Measurements from ENCODE around the gene CNTNAP2.
"Not testable (repeated sequence)": the region's sequence is repeated elsewhere in the genome, so short reads cannot be mapped to it uniquely, and the experiment has no call there.

The CNTNAP2 gene

DNA sequence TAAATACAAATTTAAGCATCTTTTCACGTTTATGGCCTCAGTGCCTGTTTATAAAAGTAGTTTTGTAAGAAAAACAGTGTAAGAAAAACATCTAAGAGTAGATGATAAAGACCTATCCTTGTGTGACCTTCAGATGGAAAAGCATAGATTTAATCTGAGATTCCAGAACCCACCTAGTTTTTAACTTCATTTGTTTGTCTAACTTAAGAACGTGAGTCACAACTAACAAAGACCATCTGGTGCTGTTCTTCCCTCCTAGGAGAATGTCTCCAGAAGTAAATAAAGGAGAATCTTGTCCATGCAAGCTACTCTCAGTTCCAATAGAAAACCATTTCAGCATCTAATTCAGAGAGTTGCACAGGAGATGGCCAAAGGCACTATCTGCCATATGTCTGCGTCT, 2208.6 kb downstream of the CNTNAP2 start:
- Histone ChIP-seq H3K36me3 (ENCODE audit: insufficient read depth, low read length) (no peaks in the 10 kb centered on the region), H3K4me1 (ENCODE audit: control insufficient read depth, insufficient read depth, low read length, unreplicated experiment) (no peaks in the 10 kb centered on the region), H3K4me3 (ENCODE audit: low read depth, low read length) (no peak overlapping the region), H3K79me2 (ENCODE audit: control insufficient read depth, insufficient read depth, low read length, unreplicated experiment) (no peaks in the 10 kb centered on the region), H3K27me3 (ENCODE audit: insufficient read depth, low read length) (no peaks in the 10 kb centered on the region), H3K27ac (ENCODE audit: low read depth, low read length) (no peak overlapping the region), H2AFZ (ENCODE audit: low read length, unreplicated experiment) (no peak overlapping the region)

GRCh38 chr7:148327379-148327778, 2210.8 kb downstream of the CNTNAP2 start:
- Histone ChIP-seq H3K36me3 (ENCODE audit: insufficient read depth, low read length) (no peaks in the 10 kb centered on the region), H3K79me2 (ENCODE audit: control insufficient read depth, insufficient read depth, low read length, unreplicated experiment) (no peaks in the 10 kb centered on the region), H2AFZ (ENCODE audit: low read length, unreplicated experiment) (no peak overlapping the region), H3K27ac (ENCODE audit: low read depth, low read length) (no peak overlapping the region), H3K4me1 (ENCODE audit: control insufficient read depth, insufficient read depth, low read length, unreplicated experiment) (no peaks in the 10 kb centered on the region), H3K4me3 (ENCODE audit: low read depth, low read length) (no peak overlapping the region), H3K27me3 (ENCODE audit: insufficient read depth, low read length) (no peaks in the 10 kb centered on the region)

- Histone ChIP-seq H3K4me1 (ENCODE audit: control insufficient read depth, insufficient read depth, low read length, unreplicated experiment) (no peaks in the 10 kb centered on the region), H3K79me2 (ENCODE audit: control insufficient read depth, insufficient read depth, low read length, unreplicated experiment) (no peaks in the 10 kb centered on the region), H2AFZ (ENCODE audit: low read length, unreplicated experiment) (no peak overlapping the region), H3K27me3 (ENCODE audit: insufficient read depth, low read length) (no peaks in the 10 kb centered on the region), H3K27ac (ENCODE audit: low read depth, low read length) (no peak overlapping the region), H3K4me3 (ENCODE audit: low read depth, low read length) (no peak overlapping the region), H3K36me3 (ENCODE audit: insufficient read depth, low read length) (no peaks in the 10 kb centered on the region)
These were observed 2212.3 kb downstream of the CNTNAP2 start for GRCh38 chr7:148328906-148329305.

- H3K4me1 ChIP-seq (ENCODE audit: control insufficient read depth, insufficient read depth, low read length, unreplicated experiment): no peaks in the 10 kb centered on the region
- no peak overlapping the region for H2AFZ ChIP-seq (ENCODE audit: low read length, unreplicated experiment)
These were observed 2213.7 kb downstream of the CNTNAP2 start for GRCh38 chr7:148330124-148330818.

DNA sequence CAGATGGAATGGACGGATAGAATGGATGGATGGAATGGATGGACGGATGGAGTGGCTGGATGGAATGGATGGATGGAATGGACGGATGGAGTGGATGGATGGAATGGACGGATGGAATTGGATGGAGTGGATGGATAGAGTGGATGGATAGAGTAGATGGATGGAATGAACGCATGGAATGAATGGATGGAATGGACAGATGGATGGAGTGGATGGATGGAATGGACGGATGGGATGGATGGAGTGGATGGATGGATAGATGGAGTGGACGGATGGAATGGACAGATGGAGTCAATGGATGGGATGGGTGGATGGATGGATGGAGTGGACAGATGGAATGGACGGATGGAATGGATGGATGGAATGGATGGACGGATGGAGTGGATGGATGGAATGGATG, 2214.2 kb downstream of the CNTNAP2 start:
- no peak overlapping the region for H3K4me3 ChIP-seq (ENCODE audit: low read depth, low read length)
- H3K27me3 ChIP-seq (ENCODE audit: insufficient read depth, low read length): no peaks in the 10 kb centered on the region
- H3K27ac ChIP-seq (ENCODE audit: low read depth, low read length): no peak overlapping the region
- H3K79me2 ChIP-seq (ENCODE audit: control insufficient read depth, insufficient read depth, low read length, unreplicated experiment): no peaks in the 10 kb centered on the region
- H3K4me1 ChIP-seq (ENCODE audit: control insufficient read depth, insufficient read depth, low read length, unreplicated experiment): no peaks in the 10 kb centered on the region
- H2AFZ ChIP-seq (ENCODE audit: low read length, unreplicated experiment): no peak overlapping the region
- H3K36me3 ChIP-seq (ENCODE audit: insufficient read depth, low read length): no peaks in the 10 kb centered on the region

More at GRCh38 chr7:148330124-148330818, 2213.7 kb downstream of the CNTNAP2 start:
- H3K27me3 ChIP-seq (ENCODE audit: insufficient read depth, low read length): no peaks in the 10 kb centered on the region
- H3K79me2 ChIP-seq (ENCODE audit: control insufficient read depth, insufficient read depth, low read length, unreplicated experiment): no peaks in the 10 kb centered on the region
- no peak overlapping the region for H3K4me3 ChIP-seq (ENCODE audit: low read depth, low read length)
- H3K36me3 ChIP-seq (ENCODE audit: insufficient read depth, low read length): no peaks in the 10 kb centered on the region
- no peak overlapping the region for H3K27ac ChIP-seq (ENCODE audit: low read depth, low read length)

- not testable (repeated sequence) for H3K79me2 ChIP-seq (ENCODE audit: control insufficient read depth, insufficient read depth, low read length, unreplicated experiment); H3K4me1 ChIP-seq (ENCODE audit: control insufficient read depth, insufficient read depth, low read length, unreplicated experiment); H3K36me3 ChIP-seq (ENCODE audit: insufficient read depth, low read length); H2AFZ ChIP-seq (ENCODE audit: low read length, unreplicated experiment); H3K27ac ChIP-seq (ENCODE audit: low read depth, low read length); H3K27me3 ChIP-seq (ENCODE audit: insufficient read depth, low read length); H3K4me3 ChIP-seq (ENCODE audit: low read depth, low read length)
These were observed 2214.9 kb downstream of the CNTNAP2 start for GRCh38 chr7:148331456-148331855.

GRCh38 chr7:148332191-148333186, 2215.9 kb downstream of the CNTNAP2 start:
- Histone ChIP-seq H3K79me2 (ENCODE audit: control insufficient read depth, insufficient read depth, low read length, unreplicated experiment) (no peaks in the 10 kb centered on the region), H3K4me3 (ENCODE audit: low read depth, low read length) (no peak overlapping the region), H2AFZ (ENCODE audit: low read length, unreplicated experiment) (no peak overlapping the region), H3K27me3 (ENCODE audit: insufficient read depth, low read length) (peaks cover 2% of the 10 kb centered on the region), H3K36me3 (ENCODE audit: insufficient read depth, low read length) (no peaks in the 10 kb centered on the region), H3K27ac (ENCODE audit: low read depth, low read length) (no peak overlapping the region), H3K4me1 (ENCODE audit: control insufficient read depth, insufficient read depth, low read length, unreplicated experiment) (no peaks in the 10 kb centered on the region)

DNA sequence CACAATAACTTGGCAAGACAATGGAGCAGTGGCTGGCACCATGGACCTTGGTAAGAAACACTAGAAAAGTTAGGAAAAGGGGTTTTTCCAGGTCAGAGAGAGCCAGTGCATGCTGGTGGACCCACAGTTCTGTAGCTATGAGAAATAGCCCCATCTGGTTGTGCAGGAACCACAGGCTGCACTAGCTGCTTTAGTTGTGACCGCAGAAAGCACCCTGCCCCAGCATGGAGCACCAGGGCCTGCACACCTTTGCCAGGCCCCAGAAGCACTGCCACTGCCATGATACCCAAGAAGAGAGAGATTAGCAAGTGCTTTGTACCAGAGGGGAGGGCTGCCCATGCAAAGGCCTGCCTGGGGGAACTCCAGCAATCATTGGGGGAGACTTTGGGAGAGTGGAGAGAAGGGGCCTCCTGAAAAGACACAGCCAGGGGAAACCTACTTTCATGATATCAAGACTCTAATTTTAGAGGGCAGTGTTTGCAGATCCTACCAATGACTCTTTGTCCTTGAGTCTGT, 2217.9 kb downstream of the CNTNAP2 start:
- Histone ChIP-seq H3K27me3 (ENCODE audit: insufficient read depth, low read length) (peaks cover 23% of the 10 kb centered on the region), H3K27ac (ENCODE audit: low read depth, low read length) (no peak overlapping the region), H3K4me1 (ENCODE audit: control insufficient read depth, insufficient read depth, low read length, unreplicated experiment) (no peaks in the 10 kb centered on the region), H3K79me2 (ENCODE audit: control insufficient read depth, insufficient read depth, low read length, unreplicated experiment) (no peaks in the 10 kb centered on the region), H3K36me3 (ENCODE audit: insufficient read depth, low read length) (no peaks in the 10 kb centered on the region), H3K4me3 (ENCODE audit: low read depth, low read length) (no peak overlapping the region), H2AFZ (ENCODE audit: low read length, unreplicated experiment) (no peak overlapping the region)

GRCh38 chr7:148334959-148335577, 2218.5 kb downstream of the CNTNAP2 start:
- no peaks in the 10 kb centered on the region for H3K79me2 ChIP-seq (ENCODE audit: control insufficient read depth, insufficient read depth, low read length, unreplicated experiment)
- no peak overlapping the region for H2AFZ ChIP-seq (ENCODE audit: low read length, unreplicated experiment)
- H3K27ac ChIP-seq (ENCODE audit: low read depth, low read length): no peak overlapping the region
- no peak overlapping the region for H3K4me3 ChIP-seq (ENCODE audit: low read depth, low read length)
- H3K4me1 ChIP-seq (ENCODE audit: control insufficient read depth, insufficient read depth, low read length, unreplicated experiment): no peaks in the 10 kb centered on the region
- peaks cover 28% of the 10 kb centered on the region for H3K27me3 ChIP-seq (ENCODE audit: insufficient read depth, low read length)
- H3K36me3 ChIP-seq (ENCODE audit: insufficient read depth, low read length): no peaks in the 10 kb centered on the region

- Histone ChIP-seq H3K27me3 (ENCODE audit: insufficient read depth, low read length) (peaks cover 35% of the 10 kb centered on the region), H3K36me3 (ENCODE audit: insufficient read depth, low read length) (no peaks in the 10 kb centered on the region), H2AFZ (ENCODE audit: low read length, unreplicated experiment) (no peak overlapping the region), H3K27ac (ENCODE audit: low read depth, low read length) (no peak overlapping the region), H3K79me2 (ENCODE audit: control insufficient read depth, insufficient read depth, low read length, unreplicated experiment) (no peaks in the 10 kb centered on the region), H3K4me3 (ENCODE audit: low read depth, low read length) (no peak overlapping the region), H3K4me1 (ENCODE audit: control insufficient read depth, insufficient read depth, low read length, unreplicated experiment) (no peaks in the 10 kb centered on the region)
These were observed 2219.2 kb downstream of the CNTNAP2 start for GRCh38 chr7:148335790-148336189.
